ENCODE results near the gene TPRN.

- TF ChIP-seq CTCF (IDR thresholded peaks at IDR 0.05) (no peak), POLR2A (IDR thresholded peaks at IDR 0.05) (no peak)
Observed at GRCh38 chr9:137192448-137192780, 8.1 kb downstream of the TPRN start.

All from body of pancreas (tissue), 4 donors.